ENCODE measurements around the gene SIDT2. TPM values are rescaled to one million over a fixed set of nuclear protein-coding genes. Genes with fewer than 3 reads are reported as not detected.

The SIDT2 gene
- total RNA-seq, 1 experiment from 2014 or later = 37.0 TPM

- POLR2A ChIA-PET = no interaction called here
- H3K27me3 ChIP-seq (ENCODE audit: insufficient read depth, low read length) = no peaks in the 10 kb centered on the region
Observed at GRCh38 chr11:117238221-117238620, 59.7 kb downstream of the SIDT2 start.

More at GRCh38 chr11:117238221-117238620, 59.7 kb downstream of the SIDT2 start:
- Histone ChIP-seq H3K9me3 (ENCODE audit: control insufficient read depth in 1 of 2, insufficient read depth in 1 of 2, low read depth in 1 of 2, low read length in 2 of 2) (no peaks in the 10 kb centered on the region), H3K4me1 (ENCODE audit: control insufficient read depth in 1 of 2, insufficient read depth in 2 of 2, low read length in 2 of 2) (peaks cover 6 to 15% of the 10 kb centered on the region in 2 experiments; a peak in 3 of 4 replicates), H3K36me3 (ENCODE audit: control insufficient read depth in 1 of 2, insufficient read depth in 2 of 2, low read length in 2 of 2) (peaks cover 4 to 12% of the 10 kb centered on the region in 2 experiments; a peak in 2 of 4 replicates), H3K9ac (ENCODE audit: low read length) (no peak overlapping the region), H4K20me1 (ENCODE audit: insufficient read depth) (no peaks in the 10 kb centered on the region), H3K27ac (ENCODE audit: low read depth, low read length) (no peak overlapping the region), H3K79me2 (ENCODE audit: insufficient read depth, low read length) (peaks cover 9% of the 10 kb centered on the region; the same call in 1 of the 2 replicates), H3K4me3 (replicated peaks in 1 of 2; ENCODE audit: low read depth in 1 of 2, low read length in 2 of 2) (no peak overlapping the region), H2AFZ (ENCODE audit: low read depth, low read length, poor library complexity, severe bottlenecking) (no peak overlapping the region), H3K9me2 (ENCODE audit: insufficient read depth) (no peaks in the 10 kb centered on the region), H3K4me2 (ENCODE audit: low read length) (no peak overlapping the region)
- RAD21 ChIA-PET (ENCODE audit: low non-redundant PET in 1 of 2, low total read pairs in 2 of 2, uncharacterized antibody in 2 of 2, unreplicated experiment in 2 of 2) = no interaction called here
- ATAC-seq (no peak), DNase-seq (ENCODE audit: low read depth, low spot score) (no peak)
- BruUV-seq (replicated peaks) = no TSS peak
- intact Hi-C loops (cut with micrococcal nuclease) = no loop called here
- CTCF ChIA-PET = no interaction called here
- TF ChIP-seq ELF1 (IDR thresholded peaks at IDR 0.05; ENCODE audit: borderline replicate concordance, low read depth) (no peak), JUND (IDR thresholded peaks at IDR 0.05) (no peak), EGR1 (IDR thresholded peaks at IDR 0.05; ENCODE audit: low read depth) (no peak), ZBTB33 (IDR thresholded peaks at IDR 0.05; ENCODE audit: extremely low read depth, insufficient replicate concordance, low read length) (no peak), EZH2 (IDR thresholded peaks at IDR 0.05) (no peak), SIN3A (IDR thresholded peaks at IDR 0.05; ENCODE audit: low read depth) (no peak), ZFX (IDR thresholded peaks at IDR 0.05) (no peak), SP1 (IDR thresholded peaks at IDR 0.05; ENCODE audit: low read depth) (no peak), EZH2phosphoT487 (IDR thresholded peaks at IDR 0.05; ENCODE audit: borderline replicate concordance) (no peak), SRF (IDR thresholded peaks at IDR 0.05; ENCODE audit: low read depth) (no peak), RAD21 (IDR thresholded peaks at IDR 0.05; ENCODE audit: low read depth) (no peak), CEBPB (IDR thresholded peaks at IDR 0.05; ENCODE audit: low read depth) (no peak), REST (IDR thresholded peaks at IDR 0.05; ENCODE audit: low read depth) (no peak), POLR2A (IDR thresholded peaks at IDR 0.05; ENCODE audit: borderline replicate concordance, extremely low read depth, insufficient read depth, insufficient read length) (no peak), ZNF274 (IDR thresholded peaks at IDR 0.05; ENCODE audit: low read depth, low read length) (no peak), TCF7L2 (IDR thresholded peaks at IDR 0.05; ENCODE audit: borderline replicate concordance, extremely low read depth, insufficient read depth, insufficient read length) (no peak), POLR2AphosphoS5 (IDR thresholded peaks at IDR 0.05; ENCODE audit: low read depth, low read length) (no peak)
- TF ChIP-seq, protein P1, sequence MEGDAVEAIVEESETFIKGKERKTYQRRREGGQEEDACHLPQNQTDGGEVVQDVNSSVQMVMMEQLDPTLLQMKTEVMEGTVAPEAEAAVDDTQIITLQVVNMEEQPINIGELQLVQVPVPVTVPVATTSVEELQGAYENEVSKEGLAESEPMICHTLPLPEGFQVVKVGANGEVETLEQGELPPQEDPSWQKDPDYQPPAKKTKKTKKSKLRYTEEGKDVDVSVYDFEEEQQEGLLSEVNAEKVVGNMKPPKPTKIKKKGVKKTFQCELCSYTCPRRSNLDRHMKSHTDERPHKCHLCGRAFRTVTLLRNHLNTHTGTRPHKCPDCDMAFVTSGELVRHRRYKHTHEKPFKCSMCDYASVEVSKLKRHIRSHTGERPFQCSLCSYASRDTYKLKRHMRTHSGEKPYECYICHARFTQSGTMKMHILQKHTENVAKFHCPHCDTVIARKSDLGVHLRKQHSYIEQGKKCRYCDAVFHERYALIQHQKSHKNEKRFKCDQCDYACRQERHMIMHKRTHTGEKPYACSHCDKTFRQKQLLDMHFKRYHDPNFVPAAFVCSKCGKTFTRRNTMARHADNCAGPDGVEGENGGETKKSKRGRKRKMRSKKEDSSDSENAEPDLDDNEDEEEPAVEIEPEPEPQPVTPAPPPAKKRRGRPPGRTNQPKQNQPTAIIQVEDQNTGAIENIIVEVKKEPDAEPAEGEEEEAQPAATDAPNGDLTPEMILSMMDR (IDR thresholded peaks at IDR 0.05 in 2 of 3, conservative IDR thresholded peaks at IDR 0.05 in 1 of 3; ENCODE audit: borderline replicate concordance in 1 of 3, insufficient read depth in 1 of 3, low read depth in 2 of 3, low read length in 2 of 3) = no peak
